ENCODE measurements around the gene SLC25A33. TPM values are rescaled to one million over a fixed set of nuclear protein-coding genes. Genes with fewer than 3 reads are reported as not detected.

Gene SLC25A33
- total and polyA plus RNA-seq, 2 experiments from 2014 or later = 13.3 to 18.8 TPM

DNA sequence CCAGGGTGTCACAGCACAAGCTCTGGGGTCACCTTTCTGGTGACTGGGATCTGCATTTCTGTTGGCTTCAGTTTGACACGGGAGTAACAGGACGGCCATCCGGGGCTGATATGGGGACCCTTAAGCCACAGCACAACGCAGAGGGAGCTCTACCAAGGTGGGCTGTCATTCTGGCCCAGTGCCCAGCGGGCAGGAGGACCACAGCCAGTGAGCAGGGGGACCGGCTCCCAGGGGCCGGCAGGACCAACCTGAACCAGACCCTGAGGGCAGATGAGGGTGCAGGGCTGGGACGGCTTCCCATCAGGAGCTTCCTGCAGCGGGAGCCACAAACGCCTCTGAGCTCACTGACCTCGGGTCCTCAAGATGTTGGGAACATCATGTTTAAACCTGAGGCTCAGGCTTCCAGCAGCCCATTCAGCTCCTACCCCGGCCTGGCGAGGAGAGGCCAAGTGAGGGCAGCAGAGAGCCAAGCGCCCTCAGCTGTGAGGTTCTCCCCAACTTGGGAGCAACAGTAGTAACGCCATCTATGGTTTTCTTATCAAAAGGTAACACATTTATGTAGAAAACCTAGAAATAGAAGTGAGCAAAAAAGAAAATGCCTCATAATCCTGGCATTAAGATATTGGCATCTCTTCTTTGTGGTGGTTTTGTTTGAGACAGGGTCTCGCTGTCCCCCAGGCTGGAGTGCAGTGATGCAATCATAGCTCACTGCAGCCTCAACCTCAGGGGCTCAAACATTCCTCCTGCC is 76.2 kb downstream of the SLC25A33 start:
- Mint-ChIP-seq H3K27ac (no peak overlapping the region), H3K36me3 (ENCODE audit: low read depth) (peaks cover 9% of the 10 kb centered on the region; the same call in 2 of the 3 replicates), H3K4me3 (no peak overlapping the region), H3K4me1 (peaks cover 4% of the 10 kb centered on the region; the same call in 2 of the 3 replicates), H3K27me3 (ENCODE audit: insufficient read depth, low read depth, poor library complexity) (peaks cover 10% of the 10 kb centered on the region), H3K9me3 (no peaks in the 10 kb centered on the region)
- H3K79me2 ChIP-seq (replicated peaks; ENCODE audit: insufficient read depth) = no peaks in the 10 kb centered on the region
- TF ChIP-seq, protein P1, sequence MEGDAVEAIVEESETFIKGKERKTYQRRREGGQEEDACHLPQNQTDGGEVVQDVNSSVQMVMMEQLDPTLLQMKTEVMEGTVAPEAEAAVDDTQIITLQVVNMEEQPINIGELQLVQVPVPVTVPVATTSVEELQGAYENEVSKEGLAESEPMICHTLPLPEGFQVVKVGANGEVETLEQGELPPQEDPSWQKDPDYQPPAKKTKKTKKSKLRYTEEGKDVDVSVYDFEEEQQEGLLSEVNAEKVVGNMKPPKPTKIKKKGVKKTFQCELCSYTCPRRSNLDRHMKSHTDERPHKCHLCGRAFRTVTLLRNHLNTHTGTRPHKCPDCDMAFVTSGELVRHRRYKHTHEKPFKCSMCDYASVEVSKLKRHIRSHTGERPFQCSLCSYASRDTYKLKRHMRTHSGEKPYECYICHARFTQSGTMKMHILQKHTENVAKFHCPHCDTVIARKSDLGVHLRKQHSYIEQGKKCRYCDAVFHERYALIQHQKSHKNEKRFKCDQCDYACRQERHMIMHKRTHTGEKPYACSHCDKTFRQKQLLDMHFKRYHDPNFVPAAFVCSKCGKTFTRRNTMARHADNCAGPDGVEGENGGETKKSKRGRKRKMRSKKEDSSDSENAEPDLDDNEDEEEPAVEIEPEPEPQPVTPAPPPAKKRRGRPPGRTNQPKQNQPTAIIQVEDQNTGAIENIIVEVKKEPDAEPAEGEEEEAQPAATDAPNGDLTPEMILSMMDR (conservative IDR thresholded peaks at IDR 0.05; ENCODE audit: low read depth in 2 of 2) = peak; percentile 87 to 91
- TF ChIP-seq, protein P2, sequence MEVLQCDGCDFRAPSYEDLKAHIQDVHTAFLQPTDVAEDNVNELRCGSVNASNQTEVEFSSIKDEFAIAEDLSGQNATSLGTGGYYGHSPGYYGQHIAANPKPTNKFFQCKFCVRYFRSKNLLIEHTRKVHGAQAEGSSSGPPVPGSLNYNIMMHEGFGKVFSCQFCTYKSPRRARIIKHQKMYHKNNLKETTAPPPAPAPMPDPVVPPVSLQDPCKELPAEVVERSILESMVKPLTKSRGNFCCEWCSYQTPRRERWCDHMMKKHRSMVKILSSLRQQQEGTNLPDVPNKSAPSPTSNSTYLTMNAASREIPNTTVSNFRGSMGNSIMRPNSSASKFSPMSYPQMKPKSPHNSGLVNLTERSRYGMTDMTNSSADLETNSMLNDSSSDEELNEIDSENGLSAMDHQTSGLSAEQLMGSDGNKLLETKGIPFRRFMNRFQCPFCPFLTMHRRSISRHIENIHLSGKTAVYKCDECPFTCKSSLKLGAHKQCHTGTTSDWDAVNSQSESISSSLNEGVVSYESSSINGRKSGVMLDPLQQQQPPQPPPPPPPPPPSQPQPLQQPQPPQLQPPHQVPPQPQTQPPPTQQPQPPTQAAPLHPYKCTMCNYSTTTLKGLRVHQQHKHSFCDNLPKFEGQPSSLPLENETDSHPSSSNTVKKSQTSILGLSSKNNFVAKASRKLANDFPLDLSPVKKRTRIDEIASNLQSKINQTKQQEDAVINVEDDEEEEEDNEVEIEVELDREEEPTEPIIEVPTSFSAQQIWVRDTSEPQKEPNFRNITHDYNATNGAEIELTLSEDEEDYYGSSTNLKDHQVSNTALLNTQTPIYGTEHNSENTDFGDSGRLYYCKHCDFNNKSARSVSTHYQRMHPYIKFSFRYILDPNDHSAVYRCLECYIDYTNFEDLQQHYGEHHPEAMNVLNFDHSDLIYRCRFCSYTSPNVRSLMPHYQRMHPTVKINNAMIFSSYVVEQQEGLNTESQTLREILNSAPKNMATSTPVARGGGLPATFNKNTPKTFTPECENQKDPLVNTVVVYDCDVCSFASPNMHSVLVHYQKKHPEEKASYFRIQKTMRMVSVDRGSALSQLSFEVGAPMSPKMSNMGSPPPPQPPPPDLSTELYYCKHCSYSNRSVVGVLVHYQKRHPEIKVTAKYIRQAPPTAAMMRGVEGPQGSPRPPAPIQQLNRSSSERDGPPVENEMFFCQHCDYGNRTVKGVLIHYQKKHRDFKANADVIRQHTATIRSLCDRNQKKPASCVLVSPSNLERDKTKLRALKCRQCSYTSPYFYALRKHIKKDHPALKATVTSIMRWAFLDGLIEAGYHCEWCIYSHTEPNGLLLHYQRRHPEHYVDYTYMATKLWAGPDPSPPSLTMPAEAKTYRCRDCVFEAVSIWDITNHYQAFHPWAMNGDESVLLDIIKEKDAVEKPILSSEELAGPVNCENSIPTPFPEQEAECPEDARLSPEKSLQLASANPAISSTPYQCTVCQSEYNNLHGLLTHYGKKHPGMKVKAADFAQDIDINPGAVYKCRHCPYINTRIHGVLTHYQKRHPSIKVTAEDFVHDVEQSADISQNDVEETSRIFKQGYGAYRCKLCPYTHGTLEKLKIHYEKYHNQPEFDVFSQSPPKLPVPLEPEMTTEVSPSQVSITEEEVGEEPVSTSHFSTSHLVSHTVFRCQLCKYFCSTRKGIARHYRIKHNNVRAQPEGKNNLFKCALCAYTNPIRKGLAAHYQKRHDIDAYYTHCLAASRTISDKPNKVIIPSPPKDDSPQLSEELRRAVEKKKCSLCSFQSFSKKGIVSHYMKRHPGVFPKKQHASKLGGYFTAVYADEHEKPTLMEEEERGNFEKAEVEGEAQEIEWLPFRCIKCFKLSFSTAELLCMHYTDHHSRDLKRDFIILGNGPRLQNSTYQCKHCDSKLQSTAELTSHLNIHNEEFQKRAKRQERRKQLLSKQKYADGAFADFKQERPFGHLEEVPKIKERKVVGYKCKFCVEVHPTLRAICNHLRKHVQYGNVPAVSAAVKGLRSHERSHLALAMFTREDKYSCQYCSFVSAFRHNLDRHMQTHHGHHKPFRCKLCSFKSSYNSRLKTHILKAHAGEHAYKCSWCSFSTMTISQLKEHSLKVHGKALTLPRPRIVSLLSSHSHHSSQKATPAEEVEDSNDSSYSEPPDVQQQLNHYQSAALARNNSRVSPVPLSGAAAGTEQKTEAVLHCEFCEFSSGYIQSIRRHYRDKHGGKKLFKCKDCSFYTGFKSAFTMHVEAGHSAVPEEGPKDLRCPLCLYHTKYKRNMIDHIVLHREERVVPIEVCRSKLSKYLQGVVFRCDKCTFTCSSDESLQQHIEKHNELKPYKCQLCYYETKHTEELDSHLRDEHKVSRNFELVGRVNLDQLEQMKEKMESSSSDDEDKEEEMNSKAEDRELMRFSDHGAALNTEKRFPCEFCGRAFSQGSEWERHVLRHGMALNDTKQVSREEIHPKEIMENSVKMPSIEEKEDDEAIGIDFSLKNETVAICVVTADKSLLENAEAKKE (CRISPR knock-in tag; IDR thresholded peaks at IDR 0.05) = peak; percentile 91
- no peak for TF ChIP-seq STAT1 (IDR thresholded peaks at IDR 0.05; ENCODE audit: unreplicated experiment)
- TF ChIP-seq POLR2AphosphoS5 (IDR thresholded peaks at IDR 0.05; ENCODE audit: low read depth) = 0 out of 2 replicates have a peak, but pooled peaks have one; percentile 26
- TF ChIP-seq, protein P3, sequence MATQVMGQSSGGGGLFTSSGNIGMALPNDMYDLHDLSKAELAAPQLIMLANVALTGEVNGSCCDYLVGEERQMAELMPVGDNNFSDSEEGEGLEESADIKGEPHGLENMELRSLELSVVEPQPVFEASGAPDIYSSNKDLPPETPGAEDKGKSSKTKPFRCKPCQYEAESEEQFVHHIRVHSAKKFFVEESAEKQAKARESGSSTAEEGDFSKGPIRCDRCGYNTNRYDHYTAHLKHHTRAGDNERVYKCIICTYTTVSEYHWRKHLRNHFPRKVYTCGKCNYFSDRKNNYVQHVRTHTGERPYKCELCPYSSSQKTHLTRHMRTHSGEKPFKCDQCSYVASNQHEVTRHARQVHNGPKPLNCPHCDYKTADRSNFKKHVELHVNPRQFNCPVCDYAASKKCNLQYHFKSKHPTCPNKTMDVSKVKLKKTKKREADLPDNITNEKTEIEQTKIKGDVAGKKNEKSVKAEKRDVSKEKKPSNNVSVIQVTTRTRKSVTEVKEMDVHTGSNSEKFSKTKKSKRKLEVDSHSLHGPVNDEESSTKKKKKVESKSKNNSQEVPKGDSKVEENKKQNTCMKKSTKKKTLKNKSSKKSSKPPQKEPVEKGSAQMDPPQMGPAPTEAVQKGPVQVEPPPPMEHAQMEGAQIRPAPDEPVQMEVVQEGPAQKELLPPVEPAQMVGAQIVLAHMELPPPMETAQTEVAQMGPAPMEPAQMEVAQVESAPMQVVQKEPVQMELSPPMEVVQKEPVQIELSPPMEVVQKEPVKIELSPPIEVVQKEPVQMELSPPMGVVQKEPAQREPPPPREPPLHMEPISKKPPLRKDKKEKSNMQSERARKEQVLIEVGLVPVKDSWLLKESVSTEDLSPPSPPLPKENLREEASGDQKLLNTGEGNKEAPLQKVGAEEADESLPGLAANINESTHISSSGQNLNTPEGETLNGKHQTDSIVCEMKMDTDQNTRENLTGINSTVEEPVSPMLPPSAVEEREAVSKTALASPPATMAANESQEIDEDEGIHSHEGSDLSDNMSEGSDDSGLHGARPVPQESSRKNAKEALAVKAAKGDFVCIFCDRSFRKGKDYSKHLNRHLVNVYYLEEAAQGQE (IDR thresholded peaks at IDR 0.05; ENCODE audit: unreplicated experiment) = no peak
- H3K36me3 ChIP-seq (ENCODE audit: insufficient read depth) = no peaks in the 10 kb centered on the region
- no peaks in the 10 kb centered on the region for H3K27me3 ChIP-seq (ENCODE audit: insufficient read depth)
- no peak overlapping the region for H3K4me2 ChIP-seq
- H3F3A ChIP-seq (replicated peaks; ENCODE audit: low read depth) = no peaks in the 10 kb centered on the region
- H3K4me1 ChIP-seq (ENCODE audit: insufficient read depth) = no peaks in the 10 kb centered on the region
- ATAC-seq = peak; percentile 94
- no peak overlapping the region for H2AFZ ChIP-seq
- no peak overlapping the region for H3K4me3 ChIP-seq
- no peaks in the 10 kb centered on the region for H3K9me2 ChIP-seq (ENCODE audit: insufficient read depth)
- DNase-seq (ENCODE audit: low spot score) = peak; percentile 91
- H3K27ac ChIP-seq (ENCODE audit: low read depth) = no peak overlapping the region
- H4K20me1 ChIP-seq (replicated peaks; ENCODE audit: insufficient read depth) = no peaks in the 10 kb centered on the region
